Activated CD8-positive, alpha-beta T cell treated with anti-CD3 and anti-CD28 coated beads for 36 hours (primary cell): Measurements from ENCODE around the gene TMEM217. TPM values are rescaled to one million over a fixed set of nuclear protein-coding genes. Genes with fewer than 3 reads are reported as not detected.
"Not testable (repeated sequence)": the region's sequence is repeated elsewhere in the genome, so short reads cannot be mapped to it uniquely, and the experiment has no call there.

Source experiments
- ATAC-seq: fragments of 200-7000 bp; cut with Tn5 transposase; one replicate; pipeline ENCODE4 v1.10.0; 2021; ENCODE audit warnings: mild to moderate bottlenecking, moderate library complexity
- CTCF ChIA-PET: fragments of 350-600 bp; sonication (Branson Sonifier 250); formaldehyde crosslinking; loops from one replicate; lab custom pipeline; 2021; ENCODE audit warnings: antibody characterized with exemption; lab: Charles Lee
- POLR2A ChIA-PET: fragments of 350-600 bp; sonication (Branson Sonifier 250); formaldehyde crosslinking; loops from one replicate; lab custom pipeline; 2021; ENCODE audit warnings: antibody characterized with exemption; lab: Charles Lee
- DNase-seq: peaks from one replicate; pipeline ENCODE4 v3.0.0-alpha.2; 2020
- H3K27ac Mint-ChIP-seq: one replicate; pipeline ENCODE4 v1.8.0; 2021; ENCODE audit warnings: mild to moderate bottlenecking, mixed read lengths
- H3K27me3 Mint-ChIP-seq: one replicate; pipeline ENCODE4 v1.8.0; 2021; ENCODE audit warnings: mixed read lengths
- H3K36me3 Mint-ChIP-seq: one replicate; pipeline ENCODE4 v1.8.0; 2021; ENCODE audit warnings: low read depth, mixed read lengths
- H3K4me1 Mint-ChIP-seq: one replicate; pipeline ENCODE4 v1.8.0; 2021; ENCODE audit warnings: low read depth, mixed read lengths
- H3K4me3 Mint-ChIP-seq: one replicate; pipeline ENCODE4 v1.8.0; 2021; ENCODE audit warnings: mild to moderate bottlenecking, moderate library complexity, mixed read lengths
- H3K9me3 Mint-ChIP-seq: one replicate; pipeline ENCODE4 v1.8.0; 2021; ENCODE audit warnings: mixed read lengths
- CTCF ChIP-seq: fragments of 200-600 bp; IDR thresholded peaks from one replicate; pipeline ENCODE4 v1.8.0; 2022; ENCODE audit warnings: antibody characterized with exemption, mild to moderate bottlenecking
- intact Hi-C: fragments of 100-400 bp; cut with micrococcal nuclease; formaldehyde crosslinking; loops from one replicate; pipeline ENCODE4 v1.10.0; 2022
- total RNA-seq, 2 experiments: library from RNA; stranded (reverse); gene quantifications; one replicate each; pipeline ENCODE4 v1.2.3, GENCODE V29; 2021

The TMEM217 gene
- total RNA-seq, 2 experiments from 2014 or later = 4.0 to 5.7 TPM

GRCh38 chr6:37298958-37299357 lies 41.0 kb upstream of the TMEM217 start:
- Mint-ChIP-seq H3K27ac (no peak overlapping the region), H3K4me3 (no peak overlapping the region), H3K36me3 (peaks cover 21% of the 10 kb centered on the region), H3K27me3 (no peaks in the 10 kb centered on the region), H3K9me3 (no peaks in the 10 kb centered on the region), H3K4me1 (no peaks in the 10 kb centered on the region)
- POLR2A ChIA-PET = interaction anchor here (0.8 to 1.1 kb wide), 2 partner anchors 9 to 10 kb away, joined by 3 to 4 read pairs; no protein-coding TSS in a partner anchor
- intact Hi-C loops = no loop called here
- CTCF ChIA-PET = interaction anchor here (0.7 to 5.1 kb wide), 3 partner anchors 12 to 27 kb away, joined by 3 to 27 read pairs (median 9); no protein-coding TSS in a partner anchor
- ATAC-seq = no peak
- no peak for DNase-seq
- no peak for TF ChIP-seq CTCF

- ATAC-seq, H3K27me3 Mint-ChIP-seq, H3K4me3 Mint-ChIP-seq, H3K4me1 Mint-ChIP-seq, DNase-seq, H3K27ac Mint-ChIP-seq, H3K9me3 Mint-ChIP-seq, intact Hi-C loops: not testable (repeated sequence)
- ChIA-PET POLR2A (interaction anchor here (1.0 kb wide), 1 partner anchor 69 kb away, joined by 3 read pairs; no protein-coding TSS in a partner anchor), CTCF (interaction anchor here (1.2 to 5.1 kb wide), 3 partner anchors 18 to 40 kb away, joined by 3 to 27 read pairs (median 9); partner anchors contain the start of genes TBC1D22B and TMEM217)
- peaks cover 29% of the 10 kb centered on the region for H3K36me3 Mint-ChIP-seq
Observed at GRCh38 chr6:37297637-37298036, 39.7 kb upstream of the TMEM217 start.

GRCh38 chr6:37293426-37293825 lies 35.5 kb upstream of the TMEM217 start:
- no peak for DNase-seq
- CTCF ChIA-PET = interaction anchor here (0.5 to 3.3 kb wide), 5 partner anchors 11 to 852 kb away, joined by 3 to 12 read pairs (median 6); no protein-coding TSS in a partner anchor
- POLR2A ChIA-PET = no interaction called here
- intact Hi-C loops = no loop called here
- Mint-ChIP-seq H3K4me3 (no peak overlapping the region), H3K36me3 (peaks cover 47% of the 10 kb centered on the region), H3K4me1 (peaks cover 14% of the 10 kb centered on the region), H3K27ac (no peak overlapping the region), H3K27me3 (no peaks in the 10 kb centered on the region), H3K9me3 (no peaks in the 10 kb centered on the region)
- no peak for ATAC-seq
- no peak for TF ChIP-seq CTCF

GRCh38 chr6:37289931-37290330 lies 32.0 kb upstream of the TMEM217 start:
- POLR2A ChIA-PET = interaction anchor here (0.6 to 1.2 kb wide), 6 partner anchors 9 to 581 kb away, joined by 3 to 4 read pairs (median 3); no protein-coding TSS in a partner anchor
- DNase-seq = peak; percentile 43
- H3K27ac Mint-ChIP-seq = peak overlapping the region; percentile 44

GRCh38 chr6:37288247-37288646 lies 30.3 kb upstream of the TMEM217 start:
- Mint-ChIP-seq H3K4me1 (peaks cover 20% of the 10 kb centered on the region), H3K4me3 (no peak overlapping the region), H3K9me3 (no peaks in the 10 kb centered on the region), H3K27me3 (no peaks in the 10 kb centered on the region), H3K36me3 (peaks cover 47% of the 10 kb centered on the region), H3K27ac (no peak overlapping the region)
- intact Hi-C loops = no loop called here
- ChIA-PET CTCF (no interaction called here), POLR2A (interaction anchor here (0.5 kb wide), 1 partner anchor 122 kb away, joined by 3 read pairs; no protein-coding TSS in a partner anchor)
- no peak for TF ChIP-seq CTCF
- DNase-seq (no peak), ATAC-seq (no peak)

More at GRCh38 chr6:37289931-37290330, 32.0 kb upstream of the TMEM217 start:
- Mint-ChIP-seq H3K36me3 (peaks cover 45% of the 10 kb centered on the region), H3K9me3 (no peaks in the 10 kb centered on the region), H3K4me1 (peaks cover 20% of the 10 kb centered on the region), H3K4me3 (no peak overlapping the region), H3K27me3 (no peaks in the 10 kb centered on the region)
- no peak for TF ChIP-seq CTCF
- CTCF ChIA-PET = interaction anchor here (0.9 to 1.6 kb wide), 3 partner anchors 14 to 268 kb away, joined by 4 to 5 read pairs (median 4); no protein-coding TSS in a partner anchor
- peak; percentile 86 for ATAC-seq
- intact Hi-C loops = no loop called here
